ENCODE results near the gene TRAF2.

The TRAF2 gene

DNA sequence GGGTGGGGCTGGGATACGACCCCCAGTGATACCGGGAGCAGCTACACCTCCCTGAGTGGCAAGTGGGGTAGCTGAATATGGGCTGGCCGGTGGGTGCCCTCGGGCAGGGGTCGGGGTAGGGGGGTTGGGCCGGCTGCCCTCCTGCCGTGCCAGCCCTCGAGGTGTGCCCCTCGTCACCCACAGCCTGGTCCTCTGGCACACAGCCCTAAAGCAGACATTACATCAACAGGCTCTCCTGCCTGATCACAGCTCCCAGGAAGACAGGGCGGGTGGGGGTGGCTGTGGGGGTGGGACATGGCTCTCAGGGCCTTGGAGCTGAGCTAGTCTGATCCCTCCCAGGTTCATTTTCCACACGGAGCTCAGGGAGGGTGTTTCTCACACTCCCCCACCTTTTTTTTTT is 35.0 kb downstream of the TRAF2 start:
- TF ChIP-seq, protein P1, sequence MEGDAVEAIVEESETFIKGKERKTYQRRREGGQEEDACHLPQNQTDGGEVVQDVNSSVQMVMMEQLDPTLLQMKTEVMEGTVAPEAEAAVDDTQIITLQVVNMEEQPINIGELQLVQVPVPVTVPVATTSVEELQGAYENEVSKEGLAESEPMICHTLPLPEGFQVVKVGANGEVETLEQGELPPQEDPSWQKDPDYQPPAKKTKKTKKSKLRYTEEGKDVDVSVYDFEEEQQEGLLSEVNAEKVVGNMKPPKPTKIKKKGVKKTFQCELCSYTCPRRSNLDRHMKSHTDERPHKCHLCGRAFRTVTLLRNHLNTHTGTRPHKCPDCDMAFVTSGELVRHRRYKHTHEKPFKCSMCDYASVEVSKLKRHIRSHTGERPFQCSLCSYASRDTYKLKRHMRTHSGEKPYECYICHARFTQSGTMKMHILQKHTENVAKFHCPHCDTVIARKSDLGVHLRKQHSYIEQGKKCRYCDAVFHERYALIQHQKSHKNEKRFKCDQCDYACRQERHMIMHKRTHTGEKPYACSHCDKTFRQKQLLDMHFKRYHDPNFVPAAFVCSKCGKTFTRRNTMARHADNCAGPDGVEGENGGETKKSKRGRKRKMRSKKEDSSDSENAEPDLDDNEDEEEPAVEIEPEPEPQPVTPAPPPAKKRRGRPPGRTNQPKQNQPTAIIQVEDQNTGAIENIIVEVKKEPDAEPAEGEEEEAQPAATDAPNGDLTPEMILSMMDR (IDR thresholded peaks at IDR 0.05), result no peak
- peaks cover 30% of the 10 kb centered on the region for H3K36me3 Mint-ChIP-seq (ENCODE audit: low read depth)
- no peak overlapping the region for H3K4me3 Mint-ChIP-seq
- H3K4me1 Mint-ChIP-seq, result peaks cover 6% of the 10 kb centered on the region
- no peaks in the 10 kb centered on the region for H3K9me3 Mint-ChIP-seq
- DNase-seq, result no peak
- H3K27ac Mint-ChIP-seq, result no peak overlapping the region
- H3K27me3 Mint-ChIP-seq (ENCODE audit: low read depth, poor library complexity), result peaks cover 6% of the 10 kb centered on the region

DNA sequence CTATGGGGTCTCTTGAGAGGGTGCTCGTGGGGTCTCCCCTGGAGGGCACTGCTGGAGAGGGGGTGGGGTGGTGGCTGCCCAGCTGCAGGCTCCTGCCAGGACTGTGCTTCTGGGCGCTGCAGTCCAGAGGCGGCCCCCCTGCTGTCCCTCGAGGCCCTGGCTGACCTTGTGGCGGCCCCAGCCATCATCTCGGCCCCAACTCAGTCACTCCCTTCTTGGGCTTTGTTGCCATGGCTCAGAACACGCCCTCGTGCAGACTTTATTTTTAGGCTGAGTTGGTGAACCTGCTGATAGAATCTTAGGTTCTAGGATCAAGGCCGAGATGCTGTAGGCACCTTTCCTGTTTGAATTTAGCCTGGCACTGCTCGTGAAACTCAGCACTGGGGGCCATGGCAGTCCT is 35.4 kb downstream of the TRAF2 start:
- Mint-ChIP-seq H3K36me3 (ENCODE audit: low read depth) (peaks cover 28% of the 10 kb centered on the region), H3K27me3 (ENCODE audit: low read depth, poor library complexity) (peaks cover 6% of the 10 kb centered on the region), H3K4me3 (no peak overlapping the region), H3K4me1 (peaks cover 6% of the 10 kb centered on the region), H3K9me3 (no peaks in the 10 kb centered on the region), H3K27ac (peak overlapping the region; percentile 82)
- TF ChIP-seq, protein P1 (IDR thresholded peaks at IDR 0.05), result no peak
- no peak for DNase-seq

DNA sequence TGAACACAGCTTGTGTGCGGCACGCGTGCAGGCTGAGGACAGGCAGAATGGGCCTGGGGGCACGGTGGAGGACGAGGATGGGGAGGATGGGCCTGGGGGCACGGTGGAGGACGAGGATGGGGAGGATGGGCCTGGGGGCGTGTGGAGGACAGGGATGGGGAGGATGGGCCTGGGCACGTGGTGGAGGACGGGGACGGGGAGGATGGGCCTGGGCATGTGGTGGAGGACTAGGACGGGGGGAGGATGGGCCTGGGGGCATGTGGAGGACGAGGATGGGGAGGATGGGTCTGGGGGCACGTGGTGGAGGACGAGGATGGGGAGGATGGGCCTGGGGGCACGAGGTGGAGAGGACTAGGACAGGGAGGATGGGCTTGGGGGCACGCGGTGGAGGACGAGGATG is 36.2 kb downstream of the TRAF2 start:
- Mint-ChIP-seq H3K9me3 (no peaks in the 10 kb centered on the region), H3K27ac (no peak overlapping the region), H3K36me3 (ENCODE audit: low read depth) (peaks cover 20% of the 10 kb centered on the region), H3K4me3 (no peak overlapping the region), H3K4me1 (peaks cover 6% of the 10 kb centered on the region), H3K27me3 (ENCODE audit: low read depth, poor library complexity) (peaks cover 6% of the 10 kb centered on the region)
- TF ChIP-seq, protein P1 (IDR thresholded peaks at IDR 0.05), result no peak
- no peak for DNase-seq

DNA sequence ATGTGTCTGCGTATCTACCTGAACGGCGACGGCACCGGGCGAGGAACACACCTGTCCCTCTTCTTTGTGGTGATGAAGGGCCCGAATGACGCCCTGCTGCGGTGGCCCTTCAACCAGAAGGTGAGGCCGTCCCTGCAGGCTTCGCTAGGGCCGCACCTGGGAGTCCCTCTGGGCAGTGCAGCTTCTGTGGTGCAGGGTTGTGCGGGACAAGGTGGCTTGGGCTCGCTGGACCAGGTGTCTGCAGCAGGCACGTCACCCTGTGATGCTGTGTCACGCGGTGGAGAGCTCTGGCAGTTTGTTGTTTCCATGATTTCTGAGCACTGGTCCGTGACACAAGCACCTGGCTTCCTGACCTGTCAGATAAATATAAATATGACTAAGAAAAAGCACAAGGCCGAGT is 37.6 kb downstream of the TRAF2 start:
- no peak overlapping the region for H3K4me3 Mint-ChIP-seq
- H3K36me3 Mint-ChIP-seq (ENCODE audit: low read depth), result peaks cover 22% of the 10 kb centered on the region
- TF ChIP-seq, protein P1 (IDR thresholded peaks at IDR 0.05), result no peak
- no peak overlapping the region for H3K27ac Mint-ChIP-seq
- peaks cover 6% of the 10 kb centered on the region for H3K4me1 Mint-ChIP-seq
- no peak for DNase-seq
- H3K9me3 Mint-ChIP-seq, result no peaks in the 10 kb centered on the region
- H3K27me3 Mint-ChIP-seq (ENCODE audit: low read depth, poor library complexity), result peaks cover 6% of the 10 kb centered on the region

DNA sequence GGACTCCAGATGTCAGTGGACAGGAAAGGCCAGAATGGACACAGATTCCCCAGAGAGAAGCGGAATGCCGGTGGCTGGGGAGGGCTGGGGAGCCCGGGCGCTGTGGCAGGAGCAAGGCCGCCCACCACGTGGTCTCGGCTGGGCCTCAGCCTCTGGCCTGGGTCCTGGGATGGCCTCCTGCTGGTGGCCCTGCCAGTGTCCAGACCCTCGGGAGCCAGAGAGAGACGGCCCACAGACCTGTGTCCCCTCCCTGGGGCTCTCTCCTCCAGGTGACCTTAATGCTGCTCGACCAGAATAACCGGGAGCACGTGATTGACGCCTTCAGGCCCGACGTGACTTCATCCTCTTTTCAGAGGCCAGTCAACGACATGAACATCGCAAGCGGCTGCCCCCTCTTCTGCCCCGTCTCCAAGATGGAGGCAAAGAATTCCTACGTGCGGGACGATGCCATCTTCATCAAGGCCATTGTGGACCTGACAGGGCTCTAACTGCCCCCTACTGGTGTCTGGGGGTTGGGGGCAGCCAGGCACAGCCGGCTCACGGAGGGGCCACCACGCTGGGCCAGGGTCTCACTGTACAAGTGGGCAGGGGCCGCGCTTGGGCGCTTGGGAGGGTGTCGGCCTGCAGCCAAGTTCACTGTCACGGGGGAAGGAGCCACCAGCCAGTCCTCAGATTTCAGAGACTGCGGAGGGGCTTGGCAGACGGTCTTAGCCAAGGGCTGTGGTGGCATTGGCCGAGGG is 39.3 kb downstream of the TRAF2 start:
- Mint-ChIP-seq H3K36me3 (ENCODE audit: low read depth) (peaks cover 16% of the 10 kb centered on the region), H3K9me3 (no peaks in the 10 kb centered on the region), H3K27ac (no peak overlapping the region), H3K27me3 (ENCODE audit: low read depth, poor library complexity) (peaks cover 6% of the 10 kb centered on the region), H3K4me3 (no peak overlapping the region), H3K4me1 (peaks cover 6% of the 10 kb centered on the region)
- TF ChIP-seq, protein P1 (IDR thresholded peaks at IDR 0.05), result peak; percentile 11
- no peak for DNase-seq

DNA sequence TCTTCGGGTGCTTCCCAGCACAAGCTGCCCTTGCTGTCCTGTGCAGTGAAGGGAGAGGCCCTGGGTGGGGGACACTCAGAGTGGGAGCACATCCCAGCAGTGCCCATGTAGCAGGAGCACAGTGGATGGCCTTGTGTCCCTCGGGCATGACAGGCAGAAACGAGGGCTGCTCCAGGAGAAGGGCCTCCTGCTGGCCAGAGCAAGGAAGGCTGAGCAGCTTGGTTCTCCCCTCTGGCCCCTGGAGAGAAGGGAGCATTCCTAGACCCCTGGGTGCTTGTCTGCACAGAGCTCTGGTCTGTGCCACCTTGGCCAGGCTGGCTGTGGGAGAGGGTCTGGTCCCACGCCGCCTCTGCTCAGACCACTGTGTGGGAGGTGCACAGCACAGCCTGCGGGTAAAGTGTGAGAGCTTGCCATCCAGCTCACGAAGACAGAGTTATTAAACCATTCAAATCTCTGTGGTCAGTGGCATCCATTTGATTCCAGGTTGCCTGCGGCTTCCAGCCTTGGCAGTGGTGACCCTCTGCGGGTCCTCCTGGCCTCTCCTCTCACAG is 39.9 kb downstream of the TRAF2 start:
- Mint-ChIP-seq H3K27ac (no peak overlapping the region), H3K4me3 (no peak overlapping the region), H3K4me1 (peaks cover 6% of the 10 kb centered on the region), H3K36me3 (ENCODE audit: low read depth) (peaks cover 20% of the 10 kb centered on the region), H3K9me3 (no peaks in the 10 kb centered on the region), H3K27me3 (ENCODE audit: low read depth, poor library complexity) (peaks cover 6% of the 10 kb centered on the region)
- TF ChIP-seq, protein P1 (IDR thresholded peaks at IDR 0.05), result no peak
- DNase-seq, result no peak

Data from nephron progenitor cell (in vitro differentiated cells).